HG03432 (cell line): Measurements from ENCODE around the gene PRMT5.
A peak's percentile ranks its signal among the peaks of the same experiment; 100 is the strongest.

Source experiments
- ATAC-seq: cut with Tn5 transposase; IDR thresholded peaks from one replicate; pipeline ENCODE4 v1.9.1; 2021; ENCODE audit warnings: mild to moderate bottlenecking, moderate library complexity; ENCODE audit not compliant: unreplicated experiment

The PRMT5 gene

GRCh38 chr14:22898302-22899090, 30.7 kb downstream of the PRMT5 start:
- ATAC-seq = no peak

- ATAC-seq = no peak
Observed at GRCh38 chr14:22897357-22897756, 31.8 kb downstream of the PRMT5 start.

- no peak for ATAC-seq
Observed at GRCh38 chr14:22896760-22897159, 32.4 kb downstream of the PRMT5 start.

- no peak for ATAC-seq
Observed at GRCh38 chr14:22896356-22896755, 32.8 kb downstream of the PRMT5 start.

GRCh38 chr14:22895402-22895801, 33.8 kb downstream of the PRMT5 start:
- ATAC-seq = no peak

- ATAC-seq = no peak
Observed at GRCh38 chr14:22893706-22894105, 35.5 kb downstream of the PRMT5 start.

- no peak for ATAC-seq
Observed at GRCh38 chr14:22892488-22892887, 36.7 kb downstream of the PRMT5 start.

- ATAC-seq = no peak
Observed at GRCh38 chr14:22890416-22890815, 38.8 kb downstream of the PRMT5 start.

GRCh38 chr14:22888662-22889061, 40.5 kb downstream of the PRMT5 start:
- no peak for ATAC-seq

- peak; percentile 50 for ATAC-seq
Observed at GRCh38 chr14:22887990-22888378, 41.2 kb downstream of the PRMT5 start.

- ATAC-seq = peak; percentile 35
Observed at GRCh38 chr14:22887260-22887989, 41.8 kb downstream of the PRMT5 start.

GRCh38 chr14:22886500-22887259, 42.5 kb downstream of the PRMT5 start:
- ATAC-seq = peak; percentile 70

GRCh38 chr14:22885975-22886374, 43.2 kb downstream of the PRMT5 start:
- ATAC-seq = no peak

- ATAC-seq = no peak
Observed at GRCh38 chr14:22884738-22885523, 44.2 kb downstream of the PRMT5 start.

- ATAC-seq = no peak
Observed at GRCh38 chr14:22884076-22884737, 45.0 kb downstream of the PRMT5 start.

GRCh38 chr14:22883173-22883976, 45.8 kb downstream of the PRMT5 start, which contains the start of gene REM2:
Gene REM2, plus strand, starts transcription at chr14:22883222. Its CDS starts 66 bp downstream, at chr14:22883288.
- no peak for ATAC-seq

GRCh38 chr14:22882529-22883172, 46.5 kb downstream of the PRMT5 start:
- ATAC-seq = no peak

GRCh38 chr14:22882064-22882463, 47.1 kb downstream of the PRMT5 start:
- no peak for ATAC-seq
